ENCODE data around the gene GTF3A.

GTF3A gene

GRCh38 chr13:27463500-27463899, 39.1 kb downstream of the GTF3A start:
- TF ChIP-seq SIN3A (IDR thresholded peaks at IDR 0.05; ENCODE audit: borderline replicate concordance, insufficient read depth, low read length), result no peak
- no peak for TF ChIP-seq TAF1 (IDR thresholded peaks at IDR 0.05; ENCODE audit: borderline replicate concordance, insufficient read depth, low read length)
- no peak for TF ChIP-seq REST (IDR thresholded peaks at IDR 0.05; ENCODE audit: insufficient read depth in 1 of 2, low read depth in 2 of 2, low read length in 2 of 2)
- no peak for TF ChIP-seq FOXP2 (optimal IDR thresholded peaks at IDR 0.05; ENCODE audit: borderline replicate concordance, extremely low read depth, extremely low read length, insufficient read depth)
- no peak for TF ChIP-seq POLR2AphosphoS5 (IDR thresholded peaks at IDR 0.05; ENCODE audit: low read depth, low read length)

- TF ChIP-seq POLR2AphosphoS5 (IDR thresholded peaks at IDR 0.05; ENCODE audit: low read depth, low read length), result no peak
- no peak for TF ChIP-seq SIN3A (IDR thresholded peaks at IDR 0.05; ENCODE audit: borderline replicate concordance, insufficient read depth, low read length)
- TF ChIP-seq TAF1 (IDR thresholded peaks at IDR 0.05; ENCODE audit: borderline replicate concordance, insufficient read depth, low read length), result no peak
- TF ChIP-seq REST (IDR thresholded peaks at IDR 0.05; ENCODE audit: insufficient read depth in 1 of 2, low read depth in 2 of 2, low read length in 2 of 2), result no peak
- TF ChIP-seq FOXP2 (optimal IDR thresholded peaks at IDR 0.05; ENCODE audit: borderline replicate concordance, extremely low read depth, extremely low read length, insufficient read depth), result no peak
Measured at GRCh38 chr13:27465611-27466010, 41.2 kb downstream of the GTF3A start.

GRCh38 chr13:27466513-27466912, 42.1 kb downstream of the GTF3A start:
- TF ChIP-seq REST (IDR thresholded peaks at IDR 0.05; ENCODE audit: insufficient read depth in 1 of 2, low read depth in 2 of 2, low read length in 2 of 2), result no peak
- no peak for TF ChIP-seq POLR2AphosphoS5 (IDR thresholded peaks at IDR 0.05; ENCODE audit: low read depth, low read length)
- TF ChIP-seq SIN3A (IDR thresholded peaks at IDR 0.05; ENCODE audit: borderline replicate concordance, insufficient read depth, low read length), result no peak
- TF ChIP-seq TAF1 (IDR thresholded peaks at IDR 0.05; ENCODE audit: borderline replicate concordance, insufficient read depth, low read length), result no peak
- TF ChIP-seq FOXP2 (optimal IDR thresholded peaks at IDR 0.05; ENCODE audit: borderline replicate concordance, extremely low read depth, extremely low read length, insufficient read depth), result no peak

DNA sequence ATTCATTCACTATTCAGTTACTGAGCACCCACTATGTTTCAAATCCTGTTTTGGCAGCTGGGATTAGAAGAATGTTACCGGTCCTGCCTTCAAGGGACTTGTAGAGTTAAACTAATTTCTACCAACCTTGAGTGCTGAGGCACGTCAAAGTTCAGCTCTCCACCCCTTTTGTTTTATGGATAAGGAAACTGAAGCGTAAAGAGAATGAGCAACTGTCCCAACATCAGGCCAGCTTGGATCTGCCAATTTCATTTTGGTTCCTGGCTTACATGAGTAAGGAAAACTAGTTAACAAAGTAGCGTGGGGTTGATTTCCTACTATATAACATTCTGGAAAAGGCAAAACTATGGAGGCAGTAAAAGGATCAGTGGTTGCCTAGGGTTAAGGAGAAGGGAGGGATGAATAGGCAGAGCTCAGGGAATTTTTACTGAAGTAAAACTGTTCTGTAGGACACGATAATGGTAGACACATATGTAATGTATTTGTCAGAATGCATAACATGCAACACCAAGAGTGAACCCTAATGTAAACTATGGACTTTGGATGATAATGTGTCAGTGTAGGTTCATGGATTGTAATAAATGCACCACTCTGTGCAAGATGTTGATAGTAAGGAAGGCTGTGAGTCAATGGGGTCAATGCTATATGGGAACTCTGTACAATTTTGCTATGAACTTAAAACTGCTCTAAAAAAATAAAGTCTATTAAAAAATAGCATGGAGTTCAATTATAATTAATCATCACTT, 45.8 kb downstream of the GTF3A start:
- TF ChIP-seq TAF1 (IDR thresholded peaks at IDR 0.05; ENCODE audit: borderline replicate concordance, insufficient read depth, low read length) (no peak), SIN3A (IDR thresholded peaks at IDR 0.05; ENCODE audit: borderline replicate concordance, insufficient read depth, low read length) (no peak), REST (IDR thresholded peaks at IDR 0.05; ENCODE audit: insufficient read depth in 1 of 2, low read depth in 2 of 2, low read length in 2 of 2) (no peak), FOXP2 (optimal IDR thresholded peaks at IDR 0.05; ENCODE audit: borderline replicate concordance, extremely low read depth, extremely low read length, insufficient read depth) (no peak), POLR2AphosphoS5 (IDR thresholded peaks at IDR 0.05; ENCODE audit: low read depth, low read length) (no peak)
